WTC11 (cell line): ENCODE measurements around the gene CSH2. TPM values are rescaled to one million over a fixed set of nuclear protein-coding genes. Genes with fewer than 3 reads are reported as not detected.

Experiments
- ATAC-seq: fragments of 200-7000 bp; cut with Tn5 transposase; 2 replicates; pipeline ENCODE4 v1.10.0; 2021; ENCODE audit warnings: mild to moderate bottlenecking, moderate library complexity
- CTCF ChIA-PET: fragments of 300-600 bp; sonication (Branson Sonifier 250); formaldehyde crosslinking; loops from one replicate; lab custom pipeline; 2021; ENCODE audit warnings: antibody characterized with exemption; lab: Charles Lee
- POLR2A ChIA-PET: fragments of 350-600 bp; sonication (Branson Sonifier 250); formaldehyde crosslinking; loops from one replicate; lab custom pipeline; 2021; ENCODE audit warnings: antibody characterized with exemption; lab: Charles Lee
- DNase-seq: peaks from one replicate; pipeline ENCODE4 v3.0.0; 2021; ENCODE audit warnings: low spot score
- H3K27ac Mint-ChIP-seq: 2 replicates; pipeline ENCODE4 v1.8.0; 2021; ENCODE audit warnings: mixed read lengths
- H3K27me3 Mint-ChIP-seq: 2 replicates; pipeline ENCODE4 v1.8.0; 2021; ENCODE audit warnings: low read depth, mild to moderate bottlenecking, moderate library complexity, mixed read lengths
- H3K36me3 Mint-ChIP-seq: 2 replicates; pipeline ENCODE4 v1.8.0; 2021; ENCODE audit warnings: mixed read lengths
- H3K4me1 Mint-ChIP-seq: 2 replicates; pipeline ENCODE4 v1.8.0; 2022; ENCODE audit warnings: mixed read lengths
- H3K4me3 Mint-ChIP-seq: 2 replicates; pipeline ENCODE4 v1.8.0; 2021; ENCODE audit warnings: mild to moderate bottlenecking, moderate library complexity, mixed read lengths
- H3K9me3 Mint-ChIP-seq: 2 replicates; pipeline ENCODE4 v1.8.0; 2021; ENCODE audit warnings: mixed read lengths
- AR ChIP-seq: fragments of 250-450 bp; sonication (Bioruptor Pico); IDR thresholded peaks from 2 replicates; pipeline ENCODE4 v1.9.0; 2021; ENCODE audit warnings: mild to moderate bottlenecking
- ESRRA ChIP-seq: sonication (generic); formaldehyde crosslinking; IDR thresholded peaks from 2 replicates; pipeline ENCODE4 v1.8.1; 2022; ENCODE audit warnings: mild to moderate bottlenecking, missing genetic modification reagents, borderline replicate concordance
- FOXP1 ChIP-seq: sonication (generic); formaldehyde crosslinking; IDR thresholded peaks from 2 replicates; pipeline ENCODE4 v1.8.0; 2022; ENCODE audit warnings: missing genetic modification reagents, mild to moderate bottlenecking, moderate library complexity, borderline replicate concordance
- GRHL2 ChIP-seq: fragments of 250-450 bp; sonication (Bioruptor Pico); IDR thresholded peaks from 2 replicates; pipeline ENCODE4 v1.8.0; 2022; ENCODE audit warnings: mild to moderate bottlenecking, moderate library complexity; ENCODE audit not compliant: insufficient replicate concordance, severe bottlenecking
- JAZF1 ChIP-seq: fragments of 250-450 bp; sonication (Bioruptor Pico); IDR thresholded peaks from 2 replicates; pipeline ENCODE4 v1.9.0; 2021; ENCODE audit warnings: moderate library complexity, mild to moderate bottlenecking, inconsistent platforms
- JUN ChIP-seq: sonication (generic); formaldehyde crosslinking; IDR thresholded peaks from 2 replicates; pipeline ENCODE4 v1.8.0; 2023; ENCODE audit warnings: mild to moderate bottlenecking, missing genetic modification reagents
- KAT7 ChIP-seq: sonication (generic); formaldehyde crosslinking; IDR thresholded peaks from 2 replicates; pipeline ENCODE4 v1.8.1; 2023; ENCODE audit warnings: missing genetic modification reagents, mild to moderate bottlenecking, borderline replicate concordance
- MXD4 ChIP-seq: fragments of 250-450 bp; sonication (Bioruptor Pico); IDR thresholded peaks from 2 replicates; pipeline ENCODE4 v1.8.0; 2021; ENCODE audit warnings: mild to moderate bottlenecking, moderate library complexity, borderline replicate concordance
- MYBL2 ChIP-seq: sonication (generic); formaldehyde crosslinking; IDR thresholded peaks from 2 replicates; pipeline ENCODE4 v1.8.1; 2023; ENCODE audit warnings: mild to moderate bottlenecking, moderate library complexity, missing genetic modification reagents
- PRRX2 ChIP-seq: fragments of 250-450 bp; sonication (Bioruptor Pico); IDR thresholded peaks from 2 replicates; pipeline ENCODE4 v1.8.0; 2021; ENCODE audit warnings: mild to moderate bottlenecking
- RORB ChIP-seq: fragments of 250-450 bp; sonication (Bioruptor Pico); IDR thresholded peaks from 2 replicates; pipeline ENCODE4 v1.9.0; 2021; ENCODE audit warnings: mild to moderate bottlenecking
- SOX15 ChIP-seq: fragments of 250-450 bp; sonication (Bioruptor Pico); IDR thresholded peaks from 2 replicates; pipeline ENCODE4 v1.9.0; 2021; ENCODE audit warnings: mild to moderate bottlenecking
- SP1 ChIP-seq: sonication (generic); formaldehyde crosslinking; conservative IDR thresholded peaks from 2 replicates; pipeline ENCODE4 v1.8.1; 2022; ENCODE audit warnings: missing genetic modification reagents
- USF1 ChIP-seq: sonication (generic); formaldehyde crosslinking; IDR thresholded peaks from 2 replicates; pipeline ENCODE4 v1.8.0; 2022; ENCODE audit warnings: mild to moderate bottlenecking, missing genetic modification reagents
- ZBTB21 ChIP-seq: sonication (generic); formaldehyde crosslinking; IDR thresholded peaks from 2 replicates; pipeline ENCODE4 v1.8.1; 2023; ENCODE audit warnings: mild to moderate bottlenecking, missing genetic modification reagents, borderline replicate concordance
- ZNF138 ChIP-seq: sonication (generic); formaldehyde crosslinking; conservative IDR thresholded peaks from 2 replicates; pipeline ENCODE4 v1.8.1; 2022; ENCODE audit warnings: mild to moderate bottlenecking, moderate library complexity, missing genetic modification reagents
- ZNF232 ChIP-seq: sonication (generic); formaldehyde crosslinking; IDR thresholded peaks from 2 replicates; pipeline ENCODE4 v1.8.0; 2022; ENCODE audit warnings: mild to moderate bottlenecking, missing genetic modification reagents
- ZNF423 ChIP-seq: fragments of 250-450 bp; sonication (Bioruptor Pico); IDR thresholded peaks from 2 replicates; pipeline ENCODE4 v2.1.2; 2022; ENCODE audit warnings: mild to moderate bottlenecking, moderate library complexity
- ZNF512 ChIP-seq: sonication (generic); formaldehyde crosslinking; IDR thresholded peaks from 2 replicates; pipeline ENCODE4 v1.8.1; 2022; ENCODE audit warnings: missing genetic modification reagents, borderline replicate concordance
- ZNF532 ChIP-seq: fragments of 250-450 bp; sonication (Bioruptor Pico); IDR thresholded peaks from 2 replicates; pipeline ENCODE4 v1.9.0; 2021; ENCODE audit warnings: mild to moderate bottlenecking, borderline replicate concordance
- total RNA-seq: library from RNA; stranded (reverse); gene quantifications from 3 replicates; pipeline ENCODE4 v1.2.3, GENCODE V29; 2021

The CSH2 gene
- total RNA-seq, 1 experiment from 2014 or later = not detected

GRCh38 chr17:63842173-63842539 is 31.3 kb downstream of the CSH2 start (continued):
- TF ChIP-seq ESRRA (CRISPR knock-in tag) (no peak), ZNF532 (CRISPR knock-in tag) (no peak), ZNF512 (CRISPR knock-in tag) (no peak), FOXP1 (CRISPR knock-in tag) (no peak), PRRX2 (no peak)
- TF ChIP-seq, all 79 proteins: peak for 0

- TF ChIP-seq SP1 (CRISPR knock-in tag) (no peak), MYBL2 (CRISPR knock-in tag) (no peak), ZBTB21 (no peak), RORB (CRISPR knock-in tag) (no peak), ZNF532 (CRISPR knock-in tag) (no peak), SOX15 (CRISPR knock-in tag) (no peak), JUN (CRISPR knock-in tag) (no peak), AR (CRISPR knock-in tag) (no peak), GRHL2 (CRISPR knock-in tag) (no peak), USF1 (no peak), KAT7 (CRISPR knock-in tag) (no peak), ZNF423 (CRISPR knock-in tag) (no peak), FOXP1 (CRISPR knock-in tag) (no peak), ZNF138 (no peak), MXD4 (CRISPR knock-in tag) (no peak), JAZF1 (CRISPR knock-in tag) (no peak), ZNF232 (no peak)
- peaks cover 5% of the 10 kb centered on the region for H3K36me3 Mint-ChIP-seq
- H3K4me1 Mint-ChIP-seq = peaks cover 37% of the 10 kb centered on the region
- peak overlapping the region; percentile 76 for H3K27ac Mint-ChIP-seq
- DNase-seq = peak; percentile 25
- ChIA-PET POLR2A (interaction anchor here (0.6 kb wide), 1 partner anchor 95 kb away, joined by 5 read pairs; no protein-coding TSS in a partner anchor), CTCF (interaction anchor here (0.9 to 1.4 kb wide), 2 partner anchors 67 to 184 kb away, joined by 3 read pairs; no protein-coding TSS in a partner anchor)
- H3K27me3 Mint-ChIP-seq = peaks cover 17% of the 10 kb centered on the region
- peak overlapping the region; percentile 95 for H3K4me3 Mint-ChIP-seq
- H3K9me3 Mint-ChIP-seq = no peaks in the 10 kb centered on the region
- ATAC-seq = no peak
Observed at GRCh38 chr17:63841350-63842172, 31.9 kb downstream of the CSH2 start.
